Measurements from ENCODE around the gene USP15.

- no peak for TF ChIP-seq EGR1 (IDR thresholded peaks at IDR 0.05)
- no peak for TF ChIP-seq RAD21 (IDR thresholded peaks at IDR 0.05; ENCODE audit: low read depth)
- no peak for TF ChIP-seq ZBTB7A (IDR thresholded peaks at IDR 0.05; ENCODE audit: low read depth)
- no peak for TF ChIP-seq CEBPB (IDR thresholded peaks at IDR 0.05)
- no peak for TF ChIP-seq MAX (IDR thresholded peaks at IDR 0.05)
Observed at GRCh38 chr12:62279058-62279457, 18.9 kb downstream of the USP15 start.
